T-helper 22 cell (primary cell): Measurements from ENCODE around the gene PLEKHM3.
"Not testable (repeated sequence)": the region's sequence is repeated elsewhere in the genome, so short reads cannot be mapped to it uniquely, and the experiment has no call there.

Source experiments
- DNase-seq: peaks from one replicate; pipeline ENCODE4 v3.0.0-alpha.2; 2020; ENCODE audit warnings: low read depth

PLEKHM3 gene

GRCh38 chr2:208036357-208036756 lies 11.0 kb upstream of the PLEKHM3 start:
- no peak for DNase-seq

DNA sequence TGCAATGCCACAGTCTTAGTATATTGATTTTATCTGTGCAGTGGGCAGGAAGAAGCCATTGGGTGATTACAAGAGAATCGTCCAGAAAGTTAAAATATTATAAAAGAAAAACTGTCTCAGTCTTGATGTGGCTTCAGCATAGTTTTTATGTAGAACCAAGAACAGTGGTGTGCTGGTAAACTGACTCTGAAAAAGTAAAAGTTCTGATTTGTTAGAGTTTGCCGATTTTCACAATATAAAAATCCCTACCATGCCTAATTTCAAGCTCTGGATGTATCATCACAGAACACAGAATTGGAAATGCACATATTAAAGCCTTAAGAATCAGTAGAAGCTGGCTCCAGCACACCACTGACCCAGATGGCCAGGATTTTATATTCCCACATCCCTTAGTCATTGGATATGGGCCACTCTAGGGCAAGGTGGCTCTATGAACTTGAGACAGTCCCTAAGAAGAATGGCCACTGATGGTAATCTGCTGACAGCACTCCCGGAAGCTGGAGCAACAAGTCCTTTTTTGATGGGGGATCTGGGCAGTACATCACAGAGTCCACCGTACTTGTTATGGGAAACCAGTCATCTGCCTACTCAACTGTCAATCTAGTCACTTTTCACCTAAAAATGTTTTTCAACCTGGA lies 9.3 kb upstream of the PLEKHM3 start:
- no peak for DNase-seq

- no peak for DNase-seq
Observed at GRCh38 chr2:208033701-208034502, 8.6 kb upstream of the PLEKHM3 start.

GRCh38 chr2:208031608-208032019 lies 6.3 kb upstream of the PLEKHM3 start:
- DNase-seq, result no peak

DNA sequence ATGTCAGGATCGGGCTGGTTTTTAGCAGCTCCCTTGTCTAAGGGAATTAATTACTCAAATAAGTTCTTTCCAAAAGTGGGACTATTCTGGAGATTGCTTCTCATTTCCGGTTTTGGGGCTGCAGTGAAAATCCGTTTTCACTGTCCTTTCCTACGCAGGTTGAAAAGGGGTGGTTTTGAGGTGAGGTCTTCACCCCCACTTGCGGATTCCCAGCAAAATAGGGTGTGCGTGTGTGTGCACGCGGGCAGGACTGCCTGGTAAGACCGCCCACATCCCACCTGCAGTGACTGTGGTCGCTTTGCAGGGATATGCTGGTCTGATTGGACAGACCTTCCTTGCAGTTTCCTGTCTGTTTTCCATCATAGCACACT lies 472 bp upstream of the PLEKHM3 start:
- no peak for DNase-seq

DNA sequence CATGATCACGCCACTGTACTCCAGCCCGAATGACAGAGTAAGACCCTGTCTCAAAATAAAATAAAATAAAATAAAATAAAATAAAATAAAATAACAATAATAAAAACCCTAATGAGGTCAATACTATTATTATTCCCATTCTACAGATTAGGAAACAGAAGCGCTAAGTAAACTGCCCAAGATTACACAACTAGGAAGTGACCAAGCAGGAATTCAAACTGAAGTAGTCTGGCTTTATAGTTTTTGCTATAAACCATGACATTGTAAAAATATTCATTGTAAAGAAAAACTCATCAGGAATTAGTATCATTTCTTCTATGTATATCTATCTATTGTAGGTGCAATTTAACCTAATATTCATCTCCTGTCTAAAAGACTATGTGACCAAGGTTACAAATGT lies 1.2 kb downstream of the PLEKHM3 start:
- no peak for DNase-seq

GRCh38 chr2:208020253-208020652 lies 5.1 kb downstream of the PLEKHM3 start:
- DNase-seq, result no peak

DNA sequence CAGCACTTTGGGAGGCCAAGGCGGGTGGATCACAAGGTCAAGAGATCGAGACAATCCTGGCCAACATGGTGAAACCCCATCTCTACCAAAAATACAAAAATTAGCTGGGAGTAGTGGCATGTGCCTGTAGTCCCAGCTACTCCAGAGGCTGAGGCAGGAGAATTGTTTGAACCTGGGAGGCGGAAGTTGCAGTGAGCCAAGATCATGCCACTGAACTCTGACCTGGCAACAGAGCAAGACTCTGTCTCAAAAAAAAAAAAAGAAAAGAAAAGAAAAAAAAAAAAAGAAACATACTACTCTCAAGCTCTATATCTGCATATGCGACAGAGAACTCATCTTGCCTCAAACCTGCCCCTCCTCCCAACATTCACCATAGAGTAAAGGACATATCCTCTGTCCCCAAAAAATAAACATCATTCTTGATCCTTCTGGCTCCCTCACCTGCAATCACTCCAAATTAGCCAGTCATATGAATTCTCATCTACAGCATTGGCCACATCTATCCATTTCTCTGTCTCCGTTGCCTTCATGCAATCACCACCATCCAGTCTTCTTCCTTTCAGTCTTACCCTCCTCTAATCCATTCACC lies 7.1 kb downstream of the PLEKHM3 start:
- not testable (repeated sequence) for DNase-seq

- no peak for DNase-seq
Observed at GRCh38 chr2:208017721-208018120, 7.6 kb downstream of the PLEKHM3 start.

- no peak for DNase-seq
Observed at GRCh38 chr2:208015475-208015874, 9.9 kb downstream of the PLEKHM3 start.

DNA sequence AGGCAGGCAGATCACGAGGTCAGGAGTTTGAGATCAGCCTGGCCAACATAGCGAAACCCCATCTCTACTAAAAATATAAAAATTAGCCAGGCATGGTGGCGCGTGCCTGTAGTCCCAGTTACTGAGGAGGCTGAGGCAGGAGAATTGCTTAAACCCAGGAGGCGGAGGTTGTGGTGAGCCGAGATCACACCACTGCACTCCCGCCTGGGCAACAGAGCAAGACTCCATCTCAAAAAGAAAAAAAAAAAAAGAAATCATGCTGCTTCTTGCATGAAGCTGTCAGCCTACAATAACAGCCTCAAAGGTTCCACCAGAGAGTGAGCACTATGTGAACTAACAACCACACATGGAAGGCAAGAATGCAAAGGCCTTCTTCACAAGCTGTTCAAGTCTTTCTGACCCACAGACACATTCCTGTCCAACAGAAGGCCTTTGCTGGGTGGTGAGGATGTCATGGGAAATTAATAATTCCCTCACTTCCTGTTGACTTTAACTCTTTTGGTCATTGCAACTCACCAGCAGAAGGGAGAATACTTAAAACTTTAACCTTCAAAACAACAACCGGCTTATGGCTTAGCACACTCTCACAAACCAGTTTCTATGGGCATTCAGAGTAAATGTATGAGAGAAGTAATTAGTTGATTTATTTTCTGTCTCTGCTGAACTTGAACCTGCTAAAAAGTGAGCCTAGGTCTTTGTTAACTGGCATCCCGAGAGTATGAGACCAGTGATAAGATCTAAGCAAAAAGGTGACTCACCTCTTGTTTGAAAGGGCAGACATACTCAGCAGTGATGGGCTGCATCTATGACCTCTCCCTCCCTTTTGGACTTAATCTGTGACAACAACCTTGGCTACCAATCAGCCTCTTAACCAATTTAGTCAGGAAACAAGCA lies 11.8 kb downstream of the PLEKHM3 start:
- no peak for DNase-seq

GRCh38 chr2:208012449-208012848 lies 12.9 kb downstream of the PLEKHM3 start:
- no peak for DNase-seq

DNA sequence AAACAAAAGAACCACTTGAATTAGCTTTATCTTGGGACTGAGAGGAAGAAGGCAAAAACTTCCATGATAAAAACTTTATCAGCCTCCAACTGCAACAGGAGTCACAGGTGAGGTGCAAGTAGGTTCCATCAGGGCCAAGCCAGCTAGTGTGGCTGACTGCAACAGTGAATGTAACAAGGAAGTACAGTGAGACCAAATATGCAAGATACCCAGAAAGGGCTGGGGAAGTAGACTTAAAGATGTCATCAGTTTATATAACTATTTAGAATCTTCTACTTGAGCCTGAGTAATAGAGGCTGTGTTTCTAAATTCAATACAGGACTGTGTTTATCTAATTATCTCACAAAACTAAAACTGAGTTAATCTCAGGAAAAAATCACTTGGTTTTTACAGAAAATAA lies 14.8 kb downstream of the PLEKHM3 start:
- DNase-seq, result no peak

DNA sequence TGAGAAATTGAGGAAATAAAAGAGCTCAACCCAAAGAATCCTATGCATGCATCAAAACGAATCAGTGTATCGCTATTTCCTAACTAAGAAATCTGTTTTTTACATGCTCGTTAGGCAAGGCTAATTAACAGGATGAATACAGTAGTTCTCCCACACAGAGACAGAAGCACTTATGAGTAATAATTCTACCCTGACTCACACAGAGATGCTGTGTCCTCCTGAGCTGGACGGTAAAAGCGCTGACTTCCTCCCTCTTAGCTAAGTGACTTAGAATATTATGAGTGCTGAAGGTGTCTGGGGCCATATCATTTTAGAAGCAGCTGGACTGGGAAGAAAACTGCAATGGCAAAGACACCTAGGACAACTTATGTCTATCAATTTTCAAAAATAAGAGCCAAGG lies 18.5 kb downstream of the PLEKHM3 start:
- no peak for DNase-seq

- DNase-seq, result no peak
Observed at GRCh38 chr2:208006337-208006736, 19.0 kb downstream of the PLEKHM3 start.

- no peak for DNase-seq
Observed at GRCh38 chr2:208001924-208002323, 23.4 kb downstream of the PLEKHM3 start.

DNA sequence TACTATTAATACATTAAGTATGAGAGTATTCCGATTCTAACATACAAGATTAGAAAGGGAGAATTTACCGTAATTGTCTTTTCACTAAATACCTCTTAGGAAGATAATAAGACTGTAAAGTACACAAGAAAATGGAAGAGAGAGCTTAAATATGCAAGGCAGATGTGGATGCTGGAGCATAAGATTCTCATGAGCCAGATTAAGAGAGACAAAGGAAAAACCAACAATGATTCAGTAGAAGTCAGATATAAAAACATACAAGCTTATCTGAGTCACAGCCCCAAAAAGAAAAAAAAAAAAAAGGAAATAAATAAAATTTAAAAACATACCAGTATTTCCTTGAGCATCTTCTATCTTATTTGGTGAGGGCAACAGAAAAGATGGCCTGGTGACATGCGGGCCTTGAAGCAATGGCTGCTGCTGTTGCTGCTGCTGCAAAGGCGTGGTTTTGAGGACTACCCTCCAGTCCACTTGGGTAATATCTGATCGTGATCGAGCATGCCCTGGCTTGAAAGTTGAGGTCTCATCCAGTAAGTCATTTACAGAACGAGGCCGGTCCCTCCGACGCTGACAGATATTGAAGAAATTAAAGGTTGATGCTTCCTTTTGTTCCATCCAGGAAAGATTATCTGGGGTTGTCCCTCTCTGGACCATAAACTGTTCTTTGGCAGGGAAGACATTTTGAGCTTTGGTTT lies 24.5 kb downstream of the PLEKHM3 start:
- DNase-seq, result no peak

- DNase-seq, result no peak
Observed at GRCh38 chr2:207996848-207997247, 28.5 kb downstream of the PLEKHM3 start.

GRCh38 chr2:207995887-207996286 lies 29.4 kb downstream of the PLEKHM3 start:
- no peak for DNase-seq

- DNase-seq, result no peak
Observed at GRCh38 chr2:207993151-207993763, 32.1 kb downstream of the PLEKHM3 start.

DNA sequence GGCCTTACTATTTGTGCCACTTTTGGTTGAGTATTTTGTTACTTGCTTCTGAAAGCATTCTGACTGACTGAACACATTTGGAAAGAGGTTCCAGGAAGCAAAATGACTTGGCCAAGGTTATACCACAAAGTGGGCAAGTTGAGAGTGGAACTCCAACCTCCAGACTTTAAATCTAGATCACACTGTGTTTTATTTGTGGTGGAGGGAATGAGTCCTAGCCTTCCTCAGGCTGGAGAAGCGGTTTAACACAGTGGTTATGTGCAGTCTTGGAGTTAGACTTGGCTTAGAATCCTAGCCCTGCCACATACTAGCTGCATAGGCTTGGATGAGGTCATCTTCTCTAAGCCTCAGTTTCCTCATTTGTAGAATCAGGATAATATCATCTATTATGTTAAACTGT lies 33.4 kb downstream of the PLEKHM3 start:
- no peak for DNase-seq
